GM06990 (cell line): ENCODE data around the gene NBEA.

Experiments used
- DNase-seq: peaks from one replicate; pipeline ENCODE4 v3.0.0-alpha.2; 2011; ENCODE audit not compliant: insufficient read length; ENCODE audit errors: extremely low read depth
- H3K27me3 ChIP-seq: replicated peaks from 2 replicates; pipeline ENCODE4 v1.6.0; 2011; ENCODE audit warnings: low read length; ENCODE audit not compliant: control insufficient read depth, insufficient read depth
- H3K36me3 ChIP-seq: 2 replicates; pipeline ENCODE4 v1.5.1; 2011; ENCODE audit warnings: low read length; ENCODE audit not compliant: control insufficient read depth, insufficient read depth
- H3K4me3 ChIP-seq: replicated peaks from 2 replicates; pipeline ENCODE4 v1.5.1; 2011; ENCODE audit warnings: low read depth, mild to moderate bottlenecking, control low read depth, low read length
- CTCF ChIP-seq: IDR thresholded peaks from 2 replicates; pipeline ENCODE4 v1.5.1; 2011; ENCODE audit warnings: low read length, control low read depth, mild to moderate bottlenecking, inconsistent platforms; ENCODE audit not compliant: insufficient read depth, poor library complexity, severe bottlenecking

The NBEA gene

GRCh38 chr13:35238274-35238673 is 296.2 kb downstream of the NBEA start:
- no peak overlapping the region for H3K4me3 ChIP-seq
- no peaks in the 10 kb centered on the region for H3K36me3 ChIP-seq
- no peak for TF ChIP-seq CTCF
- H3K27me3 ChIP-seq = no peaks in the 10 kb centered on the region
- no peak for DNase-seq

- Histone ChIP-seq H3K36me3 (no peaks in the 10 kb centered on the region), H3K27me3 (no peaks in the 10 kb centered on the region), H3K4me3 (no peak overlapping the region)
- no peak for TF ChIP-seq CTCF
- peak; percentile 17 for DNase-seq
These were observed 310.6 kb downstream of the NBEA start for GRCh38 chr13:35252536-35253205.

GRCh38 chr13:35255241-35255640 is 313.2 kb downstream of the NBEA start:
- Histone ChIP-seq H3K4me3 (no peak overlapping the region), H3K27me3 (no peaks in the 10 kb centered on the region), H3K36me3 (no peaks in the 10 kb centered on the region)
- no peak for DNase-seq
- TF ChIP-seq CTCF = no peak

- no peak for DNase-seq
- no peaks in the 10 kb centered on the region for H3K36me3 ChIP-seq
- no peaks in the 10 kb centered on the region for H3K27me3 ChIP-seq
- TF ChIP-seq CTCF = no peak
- no peak overlapping the region for H3K4me3 ChIP-seq
These were observed 314.5 kb downstream of the NBEA start for GRCh38 chr13:35256459-35257148.

GRCh38 chr13:35260316-35260715 is 318.2 kb downstream of the NBEA start:
- no peak for TF ChIP-seq CTCF
- no peaks in the 10 kb centered on the region for H3K27me3 ChIP-seq
- DNase-seq = no peak
- H3K36me3 ChIP-seq = no peaks in the 10 kb centered on the region
- no peak overlapping the region for H3K4me3 ChIP-seq

- TF ChIP-seq CTCF = no peak
These were observed 324.3 kb downstream of the NBEA start for GRCh38 chr13:35266412-35266811.

More at GRCh38 chr13:35266412-35266811, 324.3 kb downstream of the NBEA start:
- Histone ChIP-seq H3K36me3 (no peaks in the 10 kb centered on the region), H3K27me3 (no peaks in the 10 kb centered on the region), H3K4me3 (no peak overlapping the region)
- DNase-seq = no peak
